Kidney epithelial cell (primary cell): ENCODE data around the gene RNF4. TPM values are rescaled to one million over a fixed set of nuclear protein-coding genes. Genes with fewer than 3 reads are reported as not detected.

Experiments used
- DNase-seq: peaks from one replicate; pipeline ENCODE4 v3.0.0-alpha.2; 2010; ENCODE audit warnings: low read depth
- H3K27me3 ChIP-seq: 2 replicates; pipeline ENCODE4 v1.6.0; 2011; ENCODE audit warnings: low read length; ENCODE audit not compliant: control insufficient read depth, insufficient read depth
- H3K36me3 ChIP-seq: 2 replicates; pipeline ENCODE4 v1.5.1; 2011; ENCODE audit warnings: low read length; ENCODE audit not compliant: control insufficient read depth, insufficient read depth
- H3K4me3 ChIP-seq: 2 replicates; pipeline ENCODE4 v1.5.1; 2011; ENCODE audit warnings: low read depth, mild to moderate bottlenecking, control low read depth, low read length
- total RNA-seq: library from RNA; depleted of rRNA; stranded (reverse); fragments of >200 nt; gene quantifications from 2 replicates; pipeline ENCODE4 v1.2.3, GENCODE V29; 2015
- TF ChIP-seq, protein P1 (sequence below): IDR thresholded peaks from 2 replicates; pipeline ENCODE4 v1.5.1; 2011; ENCODE audit warnings: mild to moderate bottlenecking, moderate library complexity, low read length, control low read depth, inconsistent platforms; ENCODE audit not compliant: insufficient read depth, poor library complexity, severe bottlenecking

RNF4 gene
- total RNA-seq, 1 donor from 2014 or later, result 88.7 TPM

DNA sequence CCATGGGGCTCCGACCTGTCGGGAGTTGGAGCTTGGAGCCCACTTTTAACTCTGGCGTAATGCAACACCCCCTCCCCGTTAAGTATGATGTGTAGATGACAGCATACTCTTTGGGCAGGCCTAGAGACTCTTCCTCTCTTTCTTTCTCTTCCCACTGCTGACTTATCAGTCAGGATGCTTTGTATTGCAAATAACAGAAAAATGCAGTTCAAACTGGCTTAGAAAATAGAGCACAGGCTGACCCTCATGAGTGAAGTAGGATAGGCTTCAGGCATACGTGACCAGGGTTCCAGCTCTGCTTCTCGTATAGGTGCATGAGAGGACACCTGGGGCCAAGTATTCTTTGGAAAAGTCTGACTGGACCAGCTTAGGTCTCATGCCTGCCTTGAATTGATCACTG lies 23.3 kb upstream of the RNF4 start:
- peaks cover 2% of the 10 kb centered on the region for H3K27me3 ChIP-seq
- TF ChIP-seq, protein P1, sequence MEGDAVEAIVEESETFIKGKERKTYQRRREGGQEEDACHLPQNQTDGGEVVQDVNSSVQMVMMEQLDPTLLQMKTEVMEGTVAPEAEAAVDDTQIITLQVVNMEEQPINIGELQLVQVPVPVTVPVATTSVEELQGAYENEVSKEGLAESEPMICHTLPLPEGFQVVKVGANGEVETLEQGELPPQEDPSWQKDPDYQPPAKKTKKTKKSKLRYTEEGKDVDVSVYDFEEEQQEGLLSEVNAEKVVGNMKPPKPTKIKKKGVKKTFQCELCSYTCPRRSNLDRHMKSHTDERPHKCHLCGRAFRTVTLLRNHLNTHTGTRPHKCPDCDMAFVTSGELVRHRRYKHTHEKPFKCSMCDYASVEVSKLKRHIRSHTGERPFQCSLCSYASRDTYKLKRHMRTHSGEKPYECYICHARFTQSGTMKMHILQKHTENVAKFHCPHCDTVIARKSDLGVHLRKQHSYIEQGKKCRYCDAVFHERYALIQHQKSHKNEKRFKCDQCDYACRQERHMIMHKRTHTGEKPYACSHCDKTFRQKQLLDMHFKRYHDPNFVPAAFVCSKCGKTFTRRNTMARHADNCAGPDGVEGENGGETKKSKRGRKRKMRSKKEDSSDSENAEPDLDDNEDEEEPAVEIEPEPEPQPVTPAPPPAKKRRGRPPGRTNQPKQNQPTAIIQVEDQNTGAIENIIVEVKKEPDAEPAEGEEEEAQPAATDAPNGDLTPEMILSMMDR, result no peak
- DNase-seq, result no peak
- H3K4me3 ChIP-seq, result no peak overlapping the region
- no peaks in the 10 kb centered on the region for H3K36me3 ChIP-seq

GRCh38 chr4:2446656-2447564 lies 22.0 kb upstream of the RNF4 start:
- no peak overlapping the region for H3K4me3 ChIP-seq
- no peak for DNase-seq
- TF ChIP-seq, protein P1, result no peak
- H3K36me3 ChIP-seq, result no peaks in the 10 kb centered on the region
- peaks cover 4% of the 10 kb centered on the region for H3K27me3 ChIP-seq

GRCh38 chr4:2448589-2448988 lies 20.3 kb upstream of the RNF4 start:
- Histone ChIP-seq H3K4me3 (no peak overlapping the region), H3K36me3 (no peaks in the 10 kb centered on the region), H3K27me3 (peaks cover 7% of the 10 kb centered on the region)
- TF ChIP-seq, protein P1, result no peak
- DNase-seq, result no peak

GRCh38 chr4:2449051-2449450 lies 19.9 kb upstream of the RNF4 start:
- H3K4me3 ChIP-seq, result no peak overlapping the region
- TF ChIP-seq, protein P1, result no peak
- DNase-seq, result no peak
- peaks cover 6% of the 10 kb centered on the region for H3K27me3 ChIP-seq
- no peaks in the 10 kb centered on the region for H3K36me3 ChIP-seq

- DNase-seq, result no peak
- Histone ChIP-seq H3K4me3 (no peak overlapping the region), H3K27me3 (peaks cover 6% of the 10 kb centered on the region), H3K36me3 (no peaks in the 10 kb centered on the region)
- TF ChIP-seq, protein P1, result no peak
Observed at GRCh38 chr4:2449511-2450392, 19.2 kb upstream of the RNF4 start.
